GOT3 (cell line): Measurements from ENCODE around the gene TRUB1.
"Not testable (repeated sequence)": the region's sequence is repeated elsewhere in the genome, so short reads cannot be mapped to it uniquely, and the experiment has no call there.

Experiments used
- DNase-seq: peaks from one replicate; lab custom pipeline; 2025; ENCODE audit warnings: mixed read lengths; lab: John Stamatoyannopoulos, UW

The TRUB1 gene

GRCh38 chr10:114937962-114938855, at the start of gene TRUB1:
TRUB1 (plus strand) TSS chr10:114938195; CDS start chr10:114938254, 59 bp downstream.
- peak; percentile 60 for DNase-seq

DNA sequence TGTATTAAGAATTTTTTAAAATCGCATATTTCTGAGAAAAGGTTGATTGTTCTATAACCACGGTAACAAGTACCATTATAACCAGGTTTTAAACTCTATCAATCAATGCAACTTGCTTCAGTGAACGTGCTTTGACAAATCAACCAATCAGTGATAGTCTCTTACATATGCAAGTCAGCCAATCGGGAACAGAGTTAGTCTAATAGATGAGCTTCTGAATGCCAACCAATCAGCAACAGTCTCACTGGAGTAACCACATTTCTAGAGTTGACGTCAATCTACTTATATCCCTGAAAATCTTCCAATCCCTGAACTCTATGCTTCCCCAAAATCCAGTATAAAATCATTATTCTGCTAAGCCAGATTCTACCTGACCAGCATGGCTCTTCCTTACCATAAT, 44.7 kb upstream of the TRUB1 start:
- no peak for DNase-seq

- DNase-seq: no peak
These were observed 43.1 kb upstream of the TRUB1 start for GRCh38 chr10:114894911-114895310.

- DNase-seq: not testable (repeated sequence)
These were observed 41.0 kb upstream of the TRUB1 start for GRCh38 chr10:114897011-114897410.

DNA sequence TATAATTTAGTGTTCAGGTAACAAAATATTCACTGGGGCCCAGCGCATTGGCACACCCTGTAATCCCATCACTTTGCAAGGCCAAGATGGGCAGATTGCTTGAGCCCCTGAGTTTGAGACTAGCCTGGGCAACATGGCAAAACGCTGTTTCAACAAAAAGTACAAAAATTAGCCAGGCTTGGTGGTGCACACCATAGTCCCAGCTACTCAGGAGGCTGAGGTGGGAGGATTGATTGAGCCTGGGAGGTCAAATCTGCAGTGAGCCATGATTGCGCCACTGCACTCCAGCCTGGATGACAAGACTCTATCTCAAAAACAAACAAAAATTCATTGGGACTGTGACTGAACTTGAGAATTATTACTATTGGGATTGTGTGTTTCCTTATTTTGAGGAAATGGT, 40.4 kb upstream of the TRUB1 start:
- no peak for DNase-seq

DNA sequence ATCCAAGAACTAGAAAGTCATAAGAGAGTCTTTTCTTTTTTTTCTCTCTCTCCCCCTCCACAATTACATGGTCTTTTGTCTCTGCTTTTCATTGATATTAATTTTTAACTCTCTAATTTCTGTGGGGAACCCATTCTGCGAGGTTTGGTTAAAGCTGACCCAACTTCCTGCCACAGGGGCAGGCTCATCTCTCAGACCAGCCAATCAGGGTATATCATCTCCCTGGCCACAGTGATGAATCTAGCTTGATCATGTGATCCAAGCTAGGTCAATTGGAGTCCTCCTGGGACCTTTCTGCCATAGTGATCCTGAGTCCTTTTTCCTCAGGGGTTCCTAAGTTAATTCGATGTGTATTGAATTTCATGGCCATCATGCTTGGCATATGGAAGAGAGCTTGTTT, 38.0 kb upstream of the TRUB1 start:
- no peak for DNase-seq

DNA sequence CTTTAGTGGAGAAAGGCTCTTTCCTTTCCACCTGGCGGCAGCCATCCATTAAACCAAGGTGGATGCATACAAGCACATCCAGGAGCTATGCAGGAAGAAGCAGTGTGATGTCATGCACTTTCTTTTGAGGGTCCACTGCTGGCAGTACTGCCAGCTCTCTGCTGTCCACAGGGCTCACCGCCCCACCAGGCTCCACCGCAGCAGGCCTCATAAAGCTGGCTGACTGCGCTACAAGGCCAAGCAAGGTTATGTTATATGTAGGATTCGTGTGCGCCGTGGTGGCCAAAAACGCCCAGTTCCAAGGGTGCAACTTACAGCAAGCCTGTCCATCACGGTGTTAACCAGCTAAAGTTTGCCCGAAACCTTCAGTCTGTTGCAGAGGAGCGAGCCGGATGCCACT, 37.3 kb upstream of the TRUB1 start:
- DNase-seq: no peak

GRCh38 chr10:114902151-114902550, 35.8 kb upstream of the TRUB1 start:
- no peak for DNase-seq

- DNase-seq: no peak
These were observed 32.5 kb upstream of the TRUB1 start for GRCh38 chr10:114905450-114905849.

DNA sequence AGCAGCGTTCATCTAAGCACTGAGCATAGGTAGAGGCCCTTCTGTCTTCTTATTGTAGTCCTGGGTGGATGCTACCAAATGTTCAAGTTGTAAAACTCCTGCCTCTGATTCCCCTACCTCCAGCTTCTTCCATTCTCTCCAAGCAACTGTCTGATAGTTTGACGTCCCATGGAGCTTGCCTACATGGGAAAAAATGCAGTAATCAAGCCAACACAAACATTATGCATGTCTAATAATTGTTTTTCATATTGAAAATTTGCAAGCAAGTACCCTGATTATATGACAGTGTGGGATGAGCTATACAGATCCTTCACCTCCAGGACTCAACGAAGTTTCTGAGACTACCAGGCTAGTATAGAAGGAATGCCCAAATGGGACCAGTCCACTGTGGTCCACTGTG, 31.0 kb upstream of the TRUB1 start:
- no peak for DNase-seq

DNA sequence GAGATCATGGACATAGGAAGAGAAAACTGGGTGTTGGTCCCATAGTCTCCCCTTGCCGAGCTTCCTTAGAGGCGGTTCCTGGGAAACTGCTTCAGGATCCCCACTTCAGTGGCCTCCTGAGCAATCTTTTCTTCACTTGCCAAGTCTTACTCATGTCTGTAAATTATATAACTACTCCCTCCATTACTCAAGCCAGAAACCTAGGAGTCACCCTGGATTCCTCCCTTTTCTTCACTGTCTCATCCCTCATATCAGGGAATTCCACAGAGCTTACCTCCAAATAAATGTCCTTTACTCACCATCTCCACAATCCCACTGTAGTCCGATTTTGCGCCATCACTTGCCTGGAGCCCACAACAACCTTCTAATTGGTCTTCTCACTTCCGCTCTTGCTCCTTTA, 29.1 kb upstream of the TRUB1 start:
- DNase-seq: no peak

DNA sequence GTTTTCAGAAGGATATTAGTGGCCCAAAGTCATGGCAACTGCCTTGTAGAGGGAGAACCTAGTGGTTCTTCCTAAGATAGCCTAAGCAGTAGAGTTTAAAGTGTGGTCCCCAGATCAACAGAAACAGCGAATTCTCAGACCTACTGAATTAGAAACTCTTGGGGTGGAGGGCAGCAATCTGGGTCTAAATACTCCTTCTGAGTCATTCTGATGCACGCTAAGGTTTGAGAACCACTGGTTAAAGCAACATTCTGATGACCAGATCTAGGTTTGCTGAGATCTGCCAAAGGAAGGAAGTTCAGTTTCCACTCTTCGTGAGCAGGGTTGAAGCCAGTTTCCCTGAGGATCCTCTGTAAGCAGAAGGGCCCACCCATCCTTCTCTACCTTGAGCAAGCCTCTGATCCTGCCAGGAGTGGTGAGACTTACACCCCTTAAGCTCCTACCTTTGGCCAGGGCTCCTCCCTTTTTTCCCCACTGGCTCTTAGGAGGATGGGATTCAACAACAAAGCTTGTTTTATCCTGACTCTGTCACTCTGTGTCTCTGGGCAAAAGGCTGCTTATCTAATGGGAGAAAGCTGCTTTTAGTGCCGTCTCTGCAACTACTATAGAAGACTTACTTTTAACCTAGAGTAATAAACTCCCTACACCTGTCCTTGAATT, 26.8 kb upstream of the TRUB1 start:
- DNase-seq: no peak

DNA sequence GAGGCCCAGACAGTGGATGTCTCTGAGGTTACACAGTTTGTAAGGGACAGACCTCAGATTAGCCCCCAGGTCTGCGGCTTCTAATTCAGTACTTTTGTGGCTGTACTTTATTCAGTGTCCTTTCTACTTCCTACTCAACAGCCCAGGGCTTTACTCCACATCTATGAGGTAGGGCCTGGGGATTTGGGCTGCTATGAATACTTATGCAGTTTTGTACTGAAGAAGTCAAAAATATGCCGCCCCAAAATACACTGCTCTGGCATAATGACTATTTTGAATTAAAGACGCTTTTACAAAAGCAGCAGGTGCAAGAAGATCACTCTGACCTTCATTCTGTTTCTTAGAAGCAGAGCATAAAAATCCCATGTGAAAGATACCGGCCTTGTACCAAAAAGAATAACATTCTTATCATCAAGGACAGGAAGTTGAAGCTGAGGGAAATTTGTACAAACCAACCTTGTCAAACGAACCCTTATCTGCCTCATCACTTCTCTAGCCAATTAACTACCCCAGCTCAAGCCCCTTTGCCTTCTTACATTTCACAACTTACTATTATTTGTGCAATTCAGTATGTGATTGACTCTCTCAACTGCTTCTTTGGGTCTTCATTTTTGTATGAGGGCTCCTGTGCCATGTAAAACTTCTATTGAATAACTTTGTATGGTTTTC, 26.1 kb upstream of the TRUB1 start:
- DNase-seq: no peak

DNA sequence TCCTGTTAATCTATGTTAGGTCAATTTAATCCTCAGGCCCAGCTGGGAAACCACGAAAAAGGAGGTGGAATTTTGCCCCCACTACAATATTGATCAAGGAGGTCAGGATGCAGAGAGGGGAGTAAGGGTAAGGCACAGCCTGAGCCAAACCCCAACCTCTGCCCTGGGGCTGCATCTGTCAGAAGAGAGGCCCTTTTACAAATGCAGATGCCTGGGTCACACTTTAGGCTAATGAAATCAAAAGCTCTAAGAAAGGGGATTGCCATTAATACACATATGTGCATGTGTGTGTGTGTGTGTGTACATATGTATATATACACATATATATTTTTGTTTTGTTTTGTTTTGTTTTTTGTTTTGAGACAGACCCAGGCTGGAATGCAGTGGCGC, 25.5 kb upstream of the TRUB1 start:
- DNase-seq: no peak

DNA sequence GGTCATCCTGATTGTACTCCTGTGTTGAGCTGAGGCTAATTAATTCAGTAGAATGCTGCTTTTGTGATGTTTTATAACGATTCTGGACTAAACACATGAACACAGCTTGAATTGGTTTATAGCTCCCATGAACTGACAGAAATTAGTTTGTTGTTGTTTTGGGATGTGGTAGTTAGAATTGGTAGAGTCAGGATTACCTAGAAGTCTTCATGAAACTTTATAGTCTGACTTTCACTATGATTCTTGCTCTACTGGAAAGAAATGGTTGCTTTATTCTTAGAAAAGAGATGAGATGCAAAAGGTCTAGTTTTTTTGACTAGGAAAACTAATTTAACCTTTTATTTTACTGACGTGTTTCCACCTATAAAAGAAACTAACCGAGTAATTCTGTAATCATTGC, 23.4 kb upstream of the TRUB1 start:
- DNase-seq: no peak

GRCh38 chr10:114915294-114915693, 22.7 kb upstream of the TRUB1 start:
- no peak for DNase-seq

DNA sequence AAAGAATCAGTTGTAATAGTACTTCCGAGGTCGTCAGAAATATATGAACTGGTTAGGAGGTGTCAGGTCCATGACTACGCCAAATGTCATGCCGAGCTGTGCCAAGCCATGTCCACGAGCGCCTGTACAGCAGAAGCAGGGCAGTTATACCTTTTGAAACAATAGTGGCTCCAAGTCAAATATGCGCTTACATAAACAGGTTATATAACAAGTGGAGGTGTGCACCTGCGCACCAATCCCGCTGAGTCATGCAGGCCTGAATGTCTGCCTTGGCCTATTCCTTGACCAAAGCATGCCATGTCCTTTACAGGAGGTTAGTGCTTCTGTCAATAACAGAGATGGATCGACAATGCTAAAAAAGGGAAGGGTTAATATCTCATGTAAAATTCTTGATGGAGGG, 21.3 kb upstream of the TRUB1 start:
- DNase-seq: no peak

GRCh38 chr10:114917459-114917858, 20.5 kb upstream of the TRUB1 start:
- no peak for DNase-seq

- no peak for DNase-seq
These were observed 19.9 kb upstream of the TRUB1 start for GRCh38 chr10:114917927-114918672.

GRCh38 chr10:114920459-114920858, 17.5 kb upstream of the TRUB1 start:
- no peak for DNase-seq

- no peak for DNase-seq
These were observed 16.0 kb upstream of the TRUB1 start for GRCh38 chr10:114922003-114922402.

DNA sequence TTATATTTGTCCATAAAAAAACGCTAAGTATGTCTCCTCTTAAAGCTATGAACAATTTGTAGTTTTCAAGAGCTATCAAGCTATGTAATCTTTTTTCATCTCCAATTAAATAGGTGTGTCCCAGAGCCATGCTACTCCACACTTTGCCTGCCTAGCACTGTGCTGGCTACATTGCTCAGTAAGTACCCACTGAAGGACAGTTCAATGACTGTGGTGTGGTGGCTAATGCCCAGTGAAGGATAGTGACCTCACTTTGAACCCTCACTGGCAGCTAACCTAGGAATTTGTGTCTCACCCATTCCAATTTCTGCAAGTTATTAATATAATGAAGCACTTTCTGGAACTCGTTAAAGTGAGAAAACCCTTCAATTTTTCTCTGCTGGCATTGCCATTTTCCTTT, 14.4 kb upstream of the TRUB1 start:
- no peak for DNase-seq
